Inflammatory macrophage (primary cell): ENCODE data around the gene NES.
A peak's percentile ranks its signal among the peaks of the same experiment; 100 is the strongest.

Experiments used
- DNase-seq, 2 donors: peaks; one replicate each; pipeline ENCODE4 v3.0.0-alpha.2; 2020 to 2022

The NES gene

DNA sequence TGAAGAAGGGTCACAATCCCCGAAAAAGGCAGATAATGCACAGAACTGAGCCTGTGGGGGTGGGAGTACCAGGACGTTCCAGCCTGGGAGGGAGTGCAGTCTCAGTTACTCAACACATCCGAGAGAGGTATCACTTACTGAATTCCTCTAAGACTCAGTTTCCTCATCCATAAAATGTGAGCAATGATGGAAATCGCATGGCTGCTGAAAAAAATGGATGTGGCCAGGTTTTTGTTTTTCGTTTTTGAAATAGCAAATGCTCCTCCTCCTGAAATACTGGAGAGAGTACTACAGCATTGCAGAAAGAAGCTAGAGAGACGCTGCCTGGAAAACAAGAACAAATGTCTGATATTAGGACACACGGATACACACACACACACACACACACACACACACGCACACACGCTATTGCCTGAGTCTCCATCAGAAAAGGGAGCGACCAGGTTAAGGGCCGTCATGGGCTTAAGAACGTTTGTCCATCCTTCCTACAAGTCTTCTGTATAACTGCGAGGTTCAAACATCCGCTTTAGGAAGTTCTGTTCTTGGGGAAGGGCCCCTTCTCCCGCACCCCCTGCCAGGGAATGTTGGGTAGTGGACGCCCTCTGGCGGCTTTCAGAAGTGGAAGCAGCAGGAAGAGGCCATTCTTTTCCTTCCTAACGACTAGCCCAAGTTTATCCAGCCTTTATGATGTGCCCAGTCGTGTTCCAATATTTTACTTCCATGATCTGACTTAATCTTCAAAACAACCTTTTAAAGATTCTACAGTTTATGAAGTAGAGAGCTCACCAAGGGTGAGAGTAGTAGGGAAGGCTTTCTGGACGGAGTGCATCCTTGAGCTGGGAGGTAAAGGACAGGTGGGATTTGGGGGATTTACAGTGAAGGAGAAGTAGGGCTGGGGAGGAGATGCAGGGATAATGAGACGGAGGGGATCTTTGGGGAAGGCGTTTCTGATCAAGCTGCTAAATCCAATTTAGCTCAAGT is 699 bp upstream of the NES start:
- peak; percentile 29 to 70 for DNase-seq

DNA sequence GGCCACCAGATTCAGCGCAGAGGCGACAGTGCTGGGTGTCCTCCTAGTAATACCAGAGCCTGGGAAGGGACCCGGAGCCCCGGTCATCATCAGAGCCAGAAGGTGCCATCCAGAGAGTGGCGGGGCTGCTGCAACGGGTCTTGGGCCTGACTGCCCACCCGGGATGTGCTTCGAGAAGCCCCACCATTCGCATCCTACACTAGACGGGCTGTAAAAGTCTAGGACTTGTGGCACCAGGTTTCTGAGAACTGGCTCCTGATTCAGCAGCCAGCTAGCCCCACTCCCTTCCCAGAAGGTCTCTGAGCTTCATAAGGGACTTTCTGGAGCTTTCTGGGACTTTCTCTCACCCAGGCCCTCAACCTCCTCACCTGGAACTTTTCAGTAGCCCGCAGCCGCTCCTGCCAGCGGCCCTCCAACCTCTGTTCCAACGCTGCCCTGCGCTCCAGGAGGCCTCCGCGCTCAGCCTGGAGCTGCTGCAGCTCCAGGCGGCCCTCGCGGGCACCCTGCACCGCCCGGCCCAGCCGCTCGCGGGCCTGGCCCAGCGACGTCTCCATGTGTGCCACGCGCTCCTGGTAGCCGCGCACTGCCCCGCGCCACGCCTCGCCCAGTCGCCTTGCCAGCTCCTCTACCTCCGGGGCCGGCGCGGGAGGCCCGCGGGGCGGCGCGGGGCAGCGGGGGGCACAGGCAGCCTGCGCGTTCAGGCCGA is 940 bp downstream of the NES start:
- DNase-seq: no peak

DNA sequence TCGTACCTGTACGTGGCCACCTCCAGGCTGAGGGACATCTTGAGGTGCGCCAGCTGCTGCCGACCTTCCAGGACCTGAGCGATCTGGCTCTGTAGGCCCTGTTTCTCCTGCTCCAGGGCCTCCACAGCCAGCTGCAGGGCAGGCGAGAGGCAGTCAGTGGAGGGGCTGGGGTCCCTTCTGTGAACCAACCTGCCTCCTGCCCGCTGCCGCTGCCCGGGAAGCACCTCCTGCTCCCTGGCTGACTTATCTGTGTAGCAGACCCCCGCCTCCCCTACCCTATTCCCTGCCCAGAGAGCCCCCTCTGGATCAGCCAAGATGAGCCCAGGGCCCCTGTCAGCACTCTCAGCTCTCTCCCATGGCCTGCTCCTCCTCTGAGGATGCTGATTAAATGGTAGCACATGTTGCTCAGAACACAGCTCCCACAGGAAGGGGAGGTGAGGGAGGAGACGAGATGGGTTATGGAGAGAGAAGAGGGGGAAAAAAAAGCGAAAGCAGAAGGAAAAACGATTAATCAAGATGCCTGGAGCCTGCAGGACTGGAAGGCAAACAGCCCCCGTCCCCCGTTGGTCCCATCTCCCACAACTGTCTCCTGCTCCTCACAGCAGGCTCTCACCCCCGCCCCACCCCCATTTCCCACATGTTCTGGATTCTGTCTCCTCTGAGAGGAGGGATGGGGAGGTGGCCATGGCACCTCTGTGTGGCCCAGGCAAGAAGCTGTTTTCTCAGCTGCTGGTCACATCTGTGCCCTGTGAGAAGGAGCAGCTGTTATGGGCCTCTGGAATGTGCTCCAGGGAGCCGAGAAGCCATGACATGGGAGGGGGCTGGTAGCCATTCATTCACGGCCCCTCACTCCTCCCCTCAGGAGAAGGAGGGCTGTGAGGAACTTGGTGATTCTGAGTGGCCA is 1.7 kb downstream of the NES start:
- DNase-seq: no peak

DNA sequence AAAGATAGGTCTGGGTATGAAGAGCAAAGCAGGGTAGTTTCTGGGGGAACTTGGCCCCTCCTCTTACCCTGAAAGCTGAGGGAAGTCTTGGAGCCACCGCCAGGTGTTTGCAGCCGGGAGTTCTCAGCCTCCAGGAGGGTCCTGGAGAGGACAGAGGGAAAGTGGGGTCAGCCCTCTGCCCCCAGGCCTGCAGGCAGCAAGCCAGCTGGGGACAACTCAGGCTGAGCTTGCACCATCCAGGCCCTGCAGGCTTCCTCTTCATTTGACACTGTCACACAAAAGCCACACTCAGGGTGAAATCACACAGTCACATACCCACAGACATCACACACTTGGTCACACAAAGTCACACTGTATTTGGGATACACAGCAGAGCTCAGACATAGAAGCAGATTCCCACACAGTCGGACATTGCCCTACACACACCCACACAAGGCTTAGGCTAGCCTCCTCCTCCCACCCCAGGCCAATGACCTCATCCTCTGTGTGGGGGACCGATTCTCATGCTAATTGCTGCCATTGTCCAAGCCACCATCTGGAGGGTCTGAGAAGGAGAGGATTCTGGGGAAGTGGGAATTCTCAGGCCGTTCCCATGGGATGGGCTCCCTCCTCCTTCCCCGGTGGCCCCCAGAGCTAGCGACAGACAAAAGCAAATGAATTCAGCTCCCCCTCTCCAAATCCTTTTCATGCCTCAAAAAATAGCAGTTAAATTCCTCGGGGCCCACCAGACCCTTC is 3.7 kb downstream of the NES start:
- peak; percentile 47 to 80 for DNase-seq

DNA sequence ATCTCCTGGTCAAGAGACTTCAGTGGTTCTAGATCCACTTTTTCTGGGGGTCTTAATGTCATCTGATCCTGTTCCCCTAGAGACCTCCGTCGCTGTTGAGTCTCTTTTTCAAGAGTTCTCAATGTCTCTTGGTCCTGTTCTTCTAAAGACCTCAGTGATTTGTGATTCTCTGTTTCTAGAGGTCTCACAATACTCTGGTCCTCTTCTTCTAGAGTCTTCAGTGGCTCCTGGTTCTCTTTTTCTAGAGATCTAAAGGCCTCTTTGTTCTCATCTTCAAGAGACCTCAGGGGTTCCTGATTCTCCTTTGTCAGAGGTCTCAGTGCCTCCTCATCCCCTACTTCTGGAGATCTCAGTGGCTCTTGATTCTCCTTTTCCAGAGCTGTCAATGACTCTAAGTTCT is 5.4 kb downstream of the NES start:
- DNase-seq: no peak

DNA sequence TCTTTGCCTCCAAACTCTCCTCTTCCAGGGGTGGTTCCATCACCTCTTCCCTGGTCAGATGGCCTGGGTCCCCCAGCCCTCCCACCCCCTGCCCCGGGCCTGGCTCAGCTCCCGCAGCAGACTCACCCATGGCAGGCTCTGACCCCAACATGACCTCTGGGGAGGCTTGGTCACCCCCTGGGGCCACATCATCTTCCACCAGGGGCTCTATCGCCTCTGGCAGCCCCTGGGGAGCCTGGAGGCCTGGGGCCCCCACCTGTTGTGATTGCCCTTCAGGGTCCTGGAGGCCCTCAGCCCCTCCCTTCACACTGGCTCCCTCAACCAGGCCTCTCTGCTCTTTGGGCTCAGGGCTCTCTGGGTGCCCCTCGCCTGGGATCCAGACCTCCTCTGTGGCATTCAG is 6.4 kb downstream of the NES start:
- DNase-seq: no peak

DNA sequence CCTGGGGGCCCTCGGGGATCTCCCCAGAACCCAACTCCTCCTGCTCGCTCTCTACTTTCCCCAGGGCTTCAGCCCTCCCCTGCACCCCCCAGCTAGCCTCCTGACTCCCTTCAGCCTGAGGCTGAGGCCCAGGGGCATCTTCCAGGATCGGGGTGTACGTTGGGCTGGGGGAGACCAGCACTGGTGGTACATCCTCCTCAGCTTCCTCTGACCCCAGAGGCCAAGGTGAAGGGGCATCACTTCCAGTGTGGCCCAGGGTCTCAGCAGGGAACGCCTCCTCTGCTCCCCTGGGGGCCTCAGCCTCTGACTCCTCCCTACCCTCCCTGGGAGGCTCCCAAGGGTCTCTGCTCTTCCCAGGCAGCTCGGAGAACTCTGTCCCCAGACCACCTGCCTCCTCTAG is 6.8 kb downstream of the NES start:
- DNase-seq: no peak

DNA sequence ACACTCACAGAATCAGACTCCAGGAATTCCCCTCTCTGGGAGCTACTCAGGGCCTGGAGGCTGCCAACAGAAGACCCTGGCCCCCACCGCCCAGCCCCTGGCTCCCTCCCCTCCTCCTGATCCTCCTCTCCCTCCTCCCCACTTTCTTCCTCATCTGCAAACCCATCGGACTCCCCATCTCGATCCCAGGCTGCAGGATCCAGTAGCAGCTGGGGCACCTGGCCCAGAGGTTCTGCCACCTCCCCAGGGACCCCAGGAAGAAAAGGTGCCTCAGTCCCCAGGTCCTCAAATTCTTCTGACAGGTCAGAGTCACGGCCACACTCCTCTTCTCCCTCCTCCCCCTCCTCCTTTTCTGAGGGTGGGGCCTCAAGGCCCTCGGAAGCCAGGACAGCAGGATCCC is 7.4 kb downstream of the NES start:
- no peak for DNase-seq

DNA sequence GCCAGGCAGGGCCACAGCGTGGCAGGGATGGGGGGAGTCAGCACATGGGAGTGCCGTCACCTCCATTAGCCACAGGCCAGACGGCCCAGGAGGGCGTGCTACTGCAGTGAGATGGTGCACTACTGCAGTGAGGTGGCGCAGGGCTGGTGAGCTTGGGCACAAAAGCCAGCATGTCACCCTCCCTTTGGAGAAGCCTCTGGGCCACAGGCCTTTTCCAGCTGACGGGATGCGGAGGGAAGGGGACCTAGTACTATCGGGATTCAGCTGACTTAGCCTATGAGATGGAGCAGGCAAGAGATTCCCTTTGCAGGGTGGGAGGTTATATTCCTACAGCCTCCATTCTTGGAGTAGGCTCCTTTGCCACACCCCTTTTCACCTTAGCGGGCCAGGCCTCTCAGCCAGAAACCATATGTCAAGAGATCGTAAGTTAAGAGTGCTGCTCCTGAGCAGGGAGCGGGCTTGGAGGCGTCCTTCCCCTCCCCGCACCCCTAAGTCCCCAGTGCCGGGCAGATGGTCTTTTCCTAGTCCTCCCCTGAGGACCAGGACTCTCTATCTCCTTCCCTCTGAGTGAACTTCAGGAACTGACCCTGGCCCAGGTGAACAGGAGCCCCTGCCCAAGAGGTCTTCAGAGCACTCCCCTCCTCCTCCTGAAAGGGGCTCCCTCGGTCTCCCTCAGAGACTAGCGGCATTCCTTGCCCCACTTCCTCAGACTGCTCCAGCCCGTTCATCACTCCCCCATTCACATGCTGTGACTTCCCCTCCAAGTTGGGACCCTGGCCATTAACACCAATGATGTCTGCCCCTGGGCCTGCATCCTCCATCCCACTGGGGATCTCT is 8.2 kb downstream of the NES start:
- DNase-seq: no peak

DNA sequence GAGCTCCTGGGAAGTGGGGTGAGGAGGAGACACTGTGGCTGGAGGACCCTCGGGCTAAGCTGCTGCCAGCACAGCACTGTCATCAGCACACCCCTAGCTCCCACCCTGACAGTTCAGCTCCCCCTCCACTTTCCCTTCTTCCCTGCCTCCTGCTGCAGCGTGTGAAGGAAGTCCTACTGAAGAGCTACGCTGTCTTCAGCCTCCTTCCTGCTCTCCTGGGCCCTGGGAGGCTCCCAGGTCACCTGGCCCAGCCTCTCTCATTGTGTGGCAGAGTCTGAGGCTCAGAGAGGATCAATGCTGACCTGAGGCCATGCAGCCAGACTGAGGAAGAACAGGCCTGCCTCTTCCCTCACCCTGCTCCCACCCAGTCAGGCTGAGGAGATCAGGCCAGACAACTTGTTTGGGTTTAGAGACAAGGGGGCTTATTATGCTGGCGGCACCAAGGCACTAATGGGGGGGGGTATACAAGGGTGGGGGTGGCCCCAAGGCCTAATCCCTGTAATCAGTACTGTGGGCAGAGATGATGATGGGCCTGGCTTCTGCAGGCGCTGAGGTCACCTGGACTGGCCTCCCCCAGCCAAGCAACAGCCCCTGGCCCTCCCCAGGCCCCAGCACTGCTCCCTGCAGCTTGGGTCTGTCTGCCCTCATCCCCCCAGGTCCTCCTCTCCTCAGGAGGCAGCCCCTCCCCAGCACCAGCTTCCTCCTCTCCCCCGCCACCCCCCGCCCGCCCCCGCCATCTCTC is 9.1 kb downstream of the NES start:
- no peak for DNase-seq

DNA sequence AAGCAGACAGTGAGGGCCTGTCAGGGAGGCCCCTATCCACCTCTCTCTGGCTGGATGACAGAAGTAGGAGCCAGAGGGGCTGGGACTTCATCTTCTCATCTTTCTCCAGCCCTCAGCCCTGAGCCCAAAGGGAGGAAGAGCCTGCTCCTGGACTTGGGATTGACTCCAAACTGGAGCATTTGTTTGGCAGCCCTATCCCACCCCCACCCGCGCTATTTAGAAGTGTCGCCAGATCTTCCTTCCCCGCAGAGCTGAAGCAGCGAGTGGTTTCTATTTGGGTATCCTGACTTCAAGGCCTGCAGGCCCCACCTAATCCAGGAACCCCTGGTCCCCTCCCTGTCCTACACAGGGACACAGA is 9.6 kb downstream of the NES start:
- no peak for DNase-seq

DNA sequence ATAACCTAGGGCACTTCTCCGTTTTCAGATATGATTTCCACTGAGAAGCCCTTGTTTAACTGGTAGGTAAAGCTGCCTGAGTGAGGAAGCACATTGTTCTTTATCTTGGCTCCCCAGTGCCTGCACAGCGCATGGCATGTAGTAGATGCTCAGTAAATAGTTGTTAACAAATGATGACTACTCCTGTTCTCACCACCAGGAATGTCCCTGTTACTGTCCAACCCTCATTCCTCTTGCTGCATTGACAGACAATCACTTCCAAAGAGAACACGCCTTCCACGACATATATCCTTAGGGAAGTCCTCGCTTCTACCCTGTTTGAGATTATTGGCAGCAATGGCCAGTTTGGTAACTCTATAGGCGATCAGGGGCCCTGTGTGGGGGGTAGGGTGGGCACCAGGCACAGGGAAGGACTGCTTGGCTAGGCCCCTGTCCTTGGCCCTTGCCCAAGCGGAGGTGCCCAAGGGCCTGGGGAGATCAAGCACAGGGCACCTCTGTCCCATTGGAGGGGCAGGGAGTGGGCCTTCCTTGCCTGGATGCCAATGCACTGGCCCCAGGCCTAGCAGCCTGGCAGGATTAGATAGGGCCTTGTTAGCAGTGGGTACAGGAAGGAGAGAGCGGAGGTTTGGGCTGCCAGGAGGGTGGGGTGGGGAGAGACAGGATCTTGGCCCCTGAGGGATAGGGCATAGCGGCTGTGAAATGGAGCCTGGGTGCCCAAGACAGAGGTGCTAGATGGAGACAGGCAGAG is 10.2 kb downstream of the NES start:
- DNase-seq: no peak

DNA sequence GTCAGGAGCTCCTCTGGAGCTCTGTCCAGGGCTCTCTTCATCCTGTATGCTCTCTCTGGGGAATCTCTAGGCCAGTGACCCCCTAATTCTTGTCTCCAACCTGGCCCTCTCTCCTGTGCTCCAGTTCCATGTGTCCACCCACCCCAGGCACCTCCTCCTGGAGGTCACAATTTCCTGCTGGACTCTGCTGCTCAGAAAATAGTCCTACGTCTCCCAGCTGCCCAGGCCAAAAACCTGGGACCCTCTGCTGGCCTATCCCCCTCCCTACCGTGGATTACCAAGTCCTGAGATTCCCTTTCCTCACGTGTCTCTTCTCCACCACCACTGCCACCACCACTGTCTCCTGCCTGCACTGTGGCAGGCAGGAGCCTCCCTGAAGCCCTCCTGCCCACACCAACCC is 11.7 kb downstream of the NES start:
- no peak for DNase-seq

DNA sequence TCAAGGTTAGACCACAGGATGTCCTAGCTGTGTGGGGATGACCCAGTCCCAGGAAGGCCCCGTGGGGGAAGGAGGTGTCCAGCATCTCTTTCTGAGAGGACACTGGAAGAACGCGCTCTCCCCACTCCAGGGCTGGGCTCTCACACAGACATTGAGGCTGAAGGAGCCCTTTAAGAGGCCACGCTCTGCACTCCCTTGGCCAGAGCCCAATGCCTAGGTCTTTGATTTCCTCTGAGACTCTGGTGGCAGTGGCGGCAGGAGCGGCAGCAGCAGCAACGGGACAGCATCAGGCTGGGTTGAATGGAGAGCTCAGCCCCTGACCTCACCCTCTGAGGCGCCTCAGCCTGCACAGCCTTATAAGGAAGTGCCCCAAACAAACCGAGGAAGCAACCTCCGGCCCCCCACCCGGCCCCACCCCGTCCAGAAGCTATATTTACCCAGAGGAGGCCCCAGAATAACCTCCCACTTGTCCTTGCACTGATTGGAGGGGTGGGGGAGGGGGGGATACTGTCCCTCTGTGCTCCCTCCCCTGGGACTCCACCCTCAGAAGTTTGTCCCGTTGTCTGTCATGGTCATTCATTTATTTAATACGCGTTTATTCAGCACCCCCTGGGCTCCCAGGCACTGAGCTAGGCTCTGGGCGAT is 12.3 kb downstream of the NES start:
- DNase-seq: peak; percentile 41 to 61

DNA sequence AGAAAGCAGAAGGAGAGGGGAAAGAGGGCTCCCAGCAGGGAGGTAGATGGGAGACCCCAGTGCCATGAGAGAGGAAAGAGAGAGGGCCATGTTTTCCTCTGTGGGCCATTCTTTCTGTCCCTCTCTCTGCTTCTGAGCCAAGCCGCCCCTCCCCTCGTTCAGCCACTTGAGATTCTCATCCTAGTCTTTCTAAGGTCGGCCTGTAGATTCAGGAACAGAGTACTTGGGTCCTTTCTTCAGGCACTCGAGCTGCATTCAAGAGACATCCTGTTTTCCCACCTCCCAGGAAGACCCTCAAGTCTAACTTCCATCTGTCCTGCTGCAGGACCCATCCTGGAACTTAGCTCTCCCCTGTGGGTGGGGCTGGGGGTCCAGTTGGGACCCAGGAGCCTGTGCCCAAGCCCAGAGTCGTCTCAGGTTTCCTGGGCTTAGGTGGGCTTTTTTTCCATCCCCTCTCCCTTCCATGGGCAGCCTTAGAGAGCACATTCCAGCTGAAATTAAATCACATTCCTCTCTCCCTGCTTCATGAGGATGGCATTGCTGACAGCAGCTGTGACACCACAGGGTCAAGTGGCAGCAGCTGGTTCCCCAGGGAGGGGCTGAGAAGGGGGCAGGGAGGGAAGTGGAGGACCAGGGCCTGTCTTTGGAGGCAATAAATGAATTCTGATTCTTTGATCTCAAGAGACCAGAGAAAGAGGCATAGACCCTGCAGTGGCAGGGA is 13.0 kb downstream of the NES start:
- no peak for DNase-seq

DNA sequence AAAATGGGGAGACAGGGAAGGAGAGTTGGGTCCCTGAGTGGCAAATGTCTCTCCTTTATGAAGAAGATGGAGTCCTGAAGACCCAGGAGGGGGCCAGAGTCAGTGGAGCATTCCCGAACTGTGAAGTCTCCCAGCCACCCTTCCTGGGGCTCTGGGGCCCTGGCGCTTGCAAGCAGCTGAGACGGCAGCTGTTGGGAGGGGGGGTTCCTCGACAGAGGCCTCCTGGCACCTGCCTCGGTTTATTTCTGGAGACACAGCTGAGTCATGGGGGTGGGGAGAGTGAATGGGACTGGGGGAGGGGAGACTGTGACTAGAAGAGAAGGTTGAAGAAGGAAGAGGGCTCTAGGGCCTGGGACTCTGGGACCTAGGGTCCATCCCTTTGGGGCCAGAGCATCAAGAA is 14.0 kb downstream of the NES start:
- DNase-seq: no peak

DNA sequence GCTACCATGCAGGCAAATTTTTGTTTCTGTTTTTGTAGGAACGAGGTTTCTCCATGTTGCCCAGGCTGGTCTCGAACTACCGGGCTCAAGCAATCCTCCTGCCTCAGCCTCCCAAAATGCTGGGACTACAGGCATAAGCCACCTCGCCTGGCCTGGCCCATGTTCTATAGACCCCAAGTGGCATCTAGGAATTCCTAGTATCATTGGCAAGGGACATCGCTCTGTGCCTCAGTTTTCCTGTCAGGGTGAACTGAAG is 14.5 kb downstream of the NES start:
- no peak for DNase-seq

DNA sequence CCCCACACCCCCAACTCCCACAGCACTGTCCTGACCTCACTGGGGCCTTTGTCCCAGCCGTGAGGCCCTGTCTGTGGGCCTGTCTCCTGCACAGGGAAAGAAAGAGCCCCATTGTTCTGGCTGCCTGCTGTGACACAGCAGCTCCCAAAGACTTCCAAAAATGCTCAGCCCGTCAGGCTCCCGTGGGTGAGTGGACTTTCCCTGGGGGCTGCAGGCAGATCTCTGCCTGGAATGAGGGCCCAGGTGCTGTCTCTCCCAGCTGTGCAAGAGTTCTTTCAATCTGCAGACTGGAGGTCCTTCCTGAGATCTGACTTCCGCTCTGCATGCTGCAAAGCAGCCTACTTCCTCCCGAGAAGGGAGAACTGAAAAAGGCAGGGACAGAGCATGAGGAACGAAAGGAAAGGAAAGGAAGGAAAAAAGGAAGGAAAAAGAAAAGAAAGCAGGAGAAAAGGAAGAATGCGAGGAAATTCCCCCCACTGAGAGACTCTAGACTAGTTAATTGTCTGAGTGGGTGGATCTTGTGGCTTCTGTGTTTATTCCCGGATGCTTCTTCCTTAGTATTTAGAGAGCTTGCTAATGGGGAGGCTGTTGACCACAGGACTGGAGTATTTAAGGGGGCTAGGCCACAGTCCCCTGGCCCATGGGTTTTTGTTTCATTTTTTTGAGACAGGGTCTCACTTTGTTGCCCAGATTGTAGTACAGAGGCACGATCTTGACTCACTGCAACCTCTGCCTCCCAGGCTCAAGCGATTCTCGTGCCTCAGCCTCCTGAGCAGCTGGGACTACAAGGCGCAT is 15.0 kb downstream of the NES start:
- DNase-seq: peak; percentile 41 to 65
